H7 (cell line): ENCODE results near the gene COL4A2. TPM values are rescaled to one million over a fixed set of nuclear protein-coding genes. Genes with fewer than 3 reads are reported as not detected.
"Not testable (repeated sequence)": the region's sequence is repeated elsewhere in the genome, so short reads cannot be mapped to it uniquely, and the experiment has no call there.

Source experiments
- DNase-seq: peaks from one replicate; pipeline ENCODE4 v3.0.0; 2012
- H3K27me3 ChIP-seq: 2 replicates; pipeline ENCODE4 v1.6.0; 2011; ENCODE audit warnings: mild to moderate bottlenecking, low read length; ENCODE audit not compliant: control insufficient read depth, insufficient read depth
- H3K36me3 ChIP-seq: replicated peaks from 2 replicates; pipeline ENCODE4 v1.5.1; 2011; ENCODE audit warnings: low read length; ENCODE audit not compliant: control insufficient read depth, insufficient read depth
- H3K4me3 ChIP-seq: 2 replicates; pipeline ENCODE4 v1.5.1; 2011; ENCODE audit warnings: low read depth, mild to moderate bottlenecking, control low read depth, low read length, moderate library complexity; ENCODE audit not compliant: insufficient read depth
- total RNA-seq: library from RNA; depleted of rRNA; stranded (reverse); fragments of >200 nt; shearing (Covaris generic); gene quantifications from 2 replicates; pipeline ENCODE4 v1.2.3, GENCODE V29; 2014

The COL4A2 gene
- total RNA-seq, 1 experiment from 2014 or later: 166 TPM

- no peak for DNase-seq
- H3K4me3 ChIP-seq: no peak overlapping the region
- no peaks in the 10 kb centered on the region for H3K27me3 ChIP-seq
- peaks cover 15% of the 10 kb centered on the region for H3K36me3 ChIP-seq
Observed at GRCh38 chr13:110483386-110483968, 176.4 kb downstream of the COL4A2 start.

GRCh38 chr13:110484290-110485048 is 177.4 kb downstream of the COL4A2 start:
- no peak overlapping the region for H3K4me3 ChIP-seq
- H3K36me3 ChIP-seq: peaks cover 15% of the 10 kb centered on the region
- no peak for DNase-seq
- H3K27me3 ChIP-seq: no peaks in the 10 kb centered on the region

DNA sequence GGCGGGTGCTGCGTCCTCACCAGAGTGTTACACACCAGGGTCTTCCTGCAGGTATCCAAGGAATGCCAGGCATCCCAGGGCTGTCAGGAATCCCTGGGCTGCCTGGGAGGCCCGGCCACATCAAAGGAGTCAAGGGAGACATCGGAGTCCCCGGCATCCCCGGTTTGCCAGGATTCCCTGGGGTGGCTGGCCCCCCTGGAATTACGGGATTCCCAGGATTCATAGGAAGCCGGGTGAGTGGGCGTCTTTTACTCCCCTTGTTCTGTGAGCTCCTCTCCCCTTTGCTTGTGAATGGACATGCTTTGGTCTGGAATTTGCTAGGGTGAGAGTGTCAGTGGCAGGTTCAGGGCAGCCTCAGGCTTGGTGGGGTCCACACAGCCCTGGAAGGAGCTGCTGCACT is 178.5 kb downstream of the COL4A2 start:
- no peaks in the 10 kb centered on the region for H3K27me3 ChIP-seq

DNA sequence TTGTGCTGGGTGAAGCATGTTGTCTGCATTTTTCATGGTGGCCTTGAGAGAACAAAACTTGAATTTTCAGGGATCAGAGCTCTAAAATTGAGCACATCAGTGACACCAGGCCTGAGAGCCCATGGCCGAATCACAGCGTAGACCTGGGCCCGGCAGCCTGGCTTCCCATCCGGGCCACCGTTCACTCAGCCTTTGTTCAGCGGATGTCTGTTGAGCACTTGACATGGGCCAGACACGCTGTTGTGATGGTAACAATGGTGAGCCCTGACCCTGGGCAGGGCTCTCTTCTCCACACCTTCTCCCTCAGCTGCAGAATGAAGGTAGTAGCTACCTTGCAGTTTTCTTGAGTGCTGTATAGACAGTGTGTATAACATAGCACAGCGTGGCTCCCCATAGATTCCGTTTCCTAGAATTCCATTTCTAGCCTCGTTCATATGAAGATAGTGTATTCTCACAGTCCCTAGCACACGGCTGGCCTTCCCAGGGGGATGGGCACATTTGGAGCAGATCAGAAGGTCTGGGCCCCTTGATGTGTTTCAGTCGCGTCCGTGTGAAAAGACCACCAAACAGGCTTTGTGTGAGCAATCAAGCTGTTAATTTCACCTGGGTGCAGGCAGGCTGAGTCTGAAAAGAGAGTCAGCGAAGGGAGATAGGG is 179.1 kb downstream of the COL4A2 start:
- no peak for DNase-seq
- Histone ChIP-seq H3K4me3 (no peak overlapping the region), H3K27me3 (no peaks in the 10 kb centered on the region), H3K36me3 (peaks cover 15% of the 10 kb centered on the region)

More for the DNA sequence above, 178.5 kb downstream of the COL4A2 start:
- Histone ChIP-seq H3K4me3 (no peak overlapping the region), H3K36me3 (peaks cover 15% of the 10 kb centered on the region)
- peak; percentile 95 for DNase-seq

DNA sequence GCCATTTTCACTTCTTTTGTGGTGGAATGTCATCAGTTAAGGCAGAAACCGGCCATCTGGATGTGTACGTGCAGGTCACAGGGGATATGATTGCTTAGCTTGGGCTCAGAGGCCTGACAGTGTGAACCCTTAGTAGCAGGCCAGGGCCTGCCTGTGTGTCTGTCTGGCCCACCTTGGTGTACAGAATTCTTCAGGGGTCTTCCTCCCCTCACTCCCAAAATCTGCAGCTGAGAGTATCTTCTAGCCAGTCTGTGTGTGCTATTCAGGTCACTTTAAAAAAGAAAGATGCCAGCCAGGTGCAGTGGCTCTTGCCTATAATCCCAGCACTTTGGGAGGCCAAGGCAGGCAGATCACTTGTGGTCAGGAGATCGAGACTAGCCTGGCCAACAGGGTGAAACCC is 179.8 kb downstream of the COL4A2 start:
- H3K36me3 ChIP-seq: peaks cover 19% of the 10 kb centered on the region
- not testable (repeated sequence) for H3K4me3 ChIP-seq, H3K27me3 ChIP-seq, DNase-seq

DNA sequence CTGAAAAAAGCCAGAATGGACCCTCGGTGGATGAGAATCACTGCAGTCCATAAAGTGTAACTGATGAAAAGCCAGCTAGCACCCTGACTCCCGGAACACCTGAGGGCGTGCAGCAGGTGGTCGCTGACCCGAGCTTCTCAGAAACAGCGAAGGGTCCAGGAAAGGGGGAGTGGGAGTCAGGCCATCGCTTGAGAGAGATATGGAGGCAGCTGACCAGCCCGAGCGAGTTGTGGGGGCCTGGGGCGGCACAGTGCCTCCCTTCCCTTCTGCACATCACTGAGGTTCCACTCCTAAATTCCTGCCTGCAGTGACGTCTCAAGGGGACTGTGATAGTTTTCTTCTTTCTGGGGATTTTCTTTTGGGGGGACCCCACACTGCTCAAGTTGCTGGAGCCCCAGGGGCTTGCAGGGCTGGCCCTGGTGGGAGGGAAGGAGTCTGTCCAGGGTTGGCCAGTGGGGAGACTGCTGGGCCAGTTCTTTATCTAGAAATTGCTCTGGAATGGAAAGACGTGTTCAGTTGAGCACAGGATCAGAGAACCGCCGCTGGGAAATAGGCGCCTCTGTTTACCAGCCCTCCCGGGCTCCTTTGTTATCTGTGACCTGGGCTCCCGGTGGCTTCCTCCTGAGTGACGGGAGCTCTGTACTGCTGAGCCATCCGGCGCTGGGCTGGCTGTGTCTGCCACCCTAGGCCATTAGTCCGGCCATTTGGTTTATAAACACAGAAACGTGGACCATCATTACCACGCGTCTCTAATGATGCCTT is 183.1 kb downstream of the COL4A2 start:
- H3K4me3 ChIP-seq: no peak overlapping the region
- no peaks in the 10 kb centered on the region for H3K27me3 ChIP-seq
- H3K36me3 ChIP-seq: peaks cover 12% of the 10 kb centered on the region
- DNase-seq: no peak

DNA sequence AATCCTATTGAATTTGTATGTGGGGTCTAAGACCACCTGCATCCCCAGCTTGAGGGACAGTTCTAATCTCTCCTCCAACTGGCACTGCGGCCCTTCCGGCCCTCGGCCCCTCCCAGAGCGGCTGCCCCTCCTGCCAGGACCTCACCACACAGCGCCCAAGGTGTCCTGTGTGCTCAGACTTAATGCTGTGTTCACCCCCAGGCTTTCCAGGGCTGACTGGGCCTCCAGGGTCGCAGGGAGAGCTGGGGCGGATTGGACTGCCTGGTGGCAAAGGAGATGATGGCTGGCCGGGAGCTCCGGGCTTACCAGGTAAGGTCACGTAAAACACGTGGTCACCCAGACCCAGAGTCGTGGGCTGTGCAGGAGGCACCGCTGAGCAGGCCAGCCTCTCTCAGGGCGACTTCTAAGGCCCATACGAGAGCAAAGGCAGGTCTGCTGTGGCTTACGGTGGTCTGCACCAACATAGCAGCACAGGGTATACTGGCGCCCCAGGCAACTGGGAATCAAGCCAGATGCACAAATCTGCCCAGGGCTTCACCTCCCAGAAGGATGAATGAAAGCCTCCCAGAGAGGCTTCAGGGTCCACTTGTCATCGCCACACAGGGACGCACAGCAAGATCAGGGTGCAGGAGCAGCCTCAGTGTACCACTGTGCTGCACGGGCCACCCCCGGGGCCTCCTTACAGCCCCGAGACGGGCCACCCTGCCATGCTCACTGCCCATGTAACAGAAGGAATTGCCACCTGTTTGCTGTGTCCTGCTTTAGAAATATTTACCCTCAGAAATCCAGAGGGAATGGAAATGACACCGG is 185.0 kb downstream of the COL4A2 start:
- no peak for DNase-seq
- no peaks in the 10 kb centered on the region for H3K27me3 ChIP-seq
- peaks cover 29% of the 10 kb centered on the region for H3K36me3 ChIP-seq
- no peak overlapping the region for H3K4me3 ChIP-seq

- H3K4me3 ChIP-seq: no peak overlapping the region
- peaks cover 32% of the 10 kb centered on the region for H3K36me3 ChIP-seq
- no peaks in the 10 kb centered on the region for H3K27me3 ChIP-seq
- no peak for DNase-seq
Observed at GRCh38 chr13:110492679-110493593, 185.9 kb downstream of the COL4A2 start.

- no peak for DNase-seq
- H3K27me3 ChIP-seq: no peaks in the 10 kb centered on the region
Observed at GRCh38 chr13:110493613-110494012, 186.5 kb downstream of the COL4A2 start.

DNA sequence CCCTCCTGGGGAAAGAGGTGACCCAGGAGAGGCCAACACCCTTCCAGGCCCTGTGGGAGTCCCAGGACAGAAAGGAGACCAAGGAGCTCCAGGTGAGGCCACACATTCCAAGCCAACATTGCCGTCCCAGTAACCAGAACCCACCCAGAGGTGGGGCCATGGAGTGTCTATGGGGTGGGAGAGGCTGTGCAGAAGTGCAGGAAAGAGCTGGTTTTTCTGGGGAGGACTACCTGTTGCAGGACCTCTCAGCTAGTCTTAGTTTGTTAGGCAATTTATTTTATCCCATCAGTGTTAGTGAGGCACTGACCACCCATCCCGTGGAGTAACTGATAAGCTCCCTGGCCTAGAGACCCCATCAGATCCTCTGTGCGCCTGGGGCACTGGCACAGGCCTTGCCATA is 188.3 kb downstream of the COL4A2 start:
- Histone ChIP-seq H3K36me3 (peaks cover 32% of the 10 kb centered on the region), H3K27me3 (no peaks in the 10 kb centered on the region), H3K4me3 (no peak overlapping the region)
- DNase-seq: no peak

More at GRCh38 chr13:110493613-110494012, 186.5 kb downstream of the COL4A2 start:
- peaks cover 30% of the 10 kb centered on the region for H3K36me3 ChIP-seq
- no peak overlapping the region for H3K4me3 ChIP-seq

DNA sequence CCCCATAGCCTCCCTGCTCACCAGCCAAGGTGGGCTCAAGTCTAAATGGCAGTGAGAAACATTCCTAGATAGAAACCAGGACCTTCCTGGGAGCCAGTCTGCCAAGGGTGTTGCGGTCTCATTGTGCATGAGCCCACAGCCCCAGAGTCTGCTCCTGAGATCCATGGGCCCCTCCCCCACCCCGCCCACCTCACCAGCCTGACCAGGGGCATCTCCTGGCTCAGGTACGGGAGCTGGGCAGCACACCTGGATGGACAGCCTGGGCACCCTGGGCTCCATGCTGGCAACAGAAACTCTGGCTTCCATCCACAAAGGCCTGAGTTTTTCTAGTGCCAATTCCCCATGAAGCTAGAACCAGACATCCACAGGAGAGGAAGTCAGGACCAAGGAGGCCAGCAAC is 188.8 kb downstream of the COL4A2 start:
- Histone ChIP-seq H3K4me3 (no peak overlapping the region), H3K36me3 (peaks cover 32% of the 10 kb centered on the region), H3K27me3 (no peaks in the 10 kb centered on the region)
- DNase-seq: no peak

DNA sequence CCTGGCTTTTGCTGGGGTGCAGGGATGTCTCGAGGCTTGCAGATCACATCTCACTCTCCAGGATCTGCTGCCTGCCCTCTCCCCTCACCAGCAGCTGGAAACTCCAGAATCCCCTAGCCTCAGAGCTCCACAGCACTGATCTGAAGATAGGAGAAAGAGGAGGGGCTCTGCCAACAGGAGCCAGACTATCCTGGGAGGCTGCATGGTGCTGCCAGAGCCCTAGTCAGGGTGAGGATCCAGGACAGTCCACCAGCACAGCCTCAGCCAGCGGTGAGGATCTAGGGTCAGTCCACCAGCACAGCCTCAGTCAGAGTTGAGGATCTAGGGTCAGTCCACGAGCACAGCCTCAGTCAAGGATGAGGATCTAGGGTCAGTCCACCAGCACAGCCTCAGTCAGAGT is 189.2 kb downstream of the COL4A2 start:
- Histone ChIP-seq H3K4me3 (no peak overlapping the region), H3K36me3 (peaks cover 31% of the 10 kb centered on the region), H3K27me3 (no peaks in the 10 kb centered on the region)
- DNase-seq: no peak

DNA sequence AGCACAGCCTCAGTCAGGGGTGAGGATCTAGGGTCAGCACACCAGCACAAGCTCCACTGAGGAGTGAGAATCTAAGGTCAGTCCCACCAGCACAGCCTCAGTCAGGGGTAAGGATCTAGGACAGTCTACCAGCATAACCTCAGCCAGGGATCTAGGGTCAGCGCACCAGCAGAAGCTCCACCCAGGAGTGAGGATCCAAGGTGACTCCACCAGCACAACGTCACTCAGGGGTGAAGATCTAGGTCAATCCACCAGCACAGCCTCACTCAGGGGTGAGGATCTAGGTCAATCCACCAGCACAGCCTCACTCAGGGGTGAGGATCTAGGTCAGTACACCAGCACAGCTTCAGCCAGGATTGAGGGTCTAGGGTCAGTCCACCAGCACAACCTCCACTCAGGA is 189.9 kb downstream of the COL4A2 start:
- no peaks in the 10 kb centered on the region for H3K27me3 ChIP-seq
- H3K36me3 ChIP-seq: peaks cover 27% of the 10 kb centered on the region
- no peak overlapping the region for H3K4me3 ChIP-seq
- DNase-seq: no peak
